Activated naive CD4-positive, alpha-beta T cell treated with anti-CD3 and anti-CD28 coated beads, Interleukin-2, amount 50 U/mL, for 24 hours (primary cell): ENCODE data around the gene MAPK12.

ENCODE experiments used
- H3K27ac Mint-ChIP-seq: one replicate; pipeline ENCODE4 v1.8.0; 2021; ENCODE audit warnings: mild to moderate bottlenecking, mixed read lengths
- H3K27me3 Mint-ChIP-seq: one replicate; pipeline ENCODE4 v1.8.0; 2021; ENCODE audit warnings: mixed read lengths
- H3K36me3 Mint-ChIP-seq: one replicate; pipeline ENCODE4 v1.8.0; 2021; ENCODE audit warnings: mixed read lengths
- H3K4me1 Mint-ChIP-seq: one replicate; pipeline ENCODE4 v1.8.0; 2021; ENCODE audit warnings: mixed read lengths
- H3K4me3 Mint-ChIP-seq: one replicate; pipeline ENCODE4 v1.8.0; 2021; ENCODE audit warnings: mild to moderate bottlenecking, mixed read lengths
- H3K9me3 Mint-ChIP-seq: one replicate; pipeline ENCODE4 v1.8.0; 2021; ENCODE audit warnings: mixed read lengths

Gene MAPK12

DNA sequence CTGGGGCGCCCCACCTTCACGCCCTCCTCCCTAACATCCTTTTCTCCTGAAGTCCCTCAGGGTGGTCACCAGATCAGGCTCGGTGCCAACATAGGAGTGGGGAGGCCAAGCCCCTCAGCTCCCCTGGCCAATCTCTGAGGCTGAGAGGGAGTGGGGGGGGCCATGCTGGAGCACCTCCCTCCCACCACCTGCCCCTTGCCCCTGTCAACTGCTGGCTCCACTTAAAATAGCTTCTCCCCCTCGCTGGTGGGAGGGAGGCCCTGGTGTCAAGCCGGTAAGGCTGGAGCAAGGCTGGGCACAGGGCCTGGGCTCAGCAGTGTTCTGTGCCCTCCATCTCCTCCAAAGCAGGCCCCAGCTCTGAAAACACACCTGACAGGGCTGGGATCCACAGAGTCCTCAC is 41.1 kb upstream of the MAPK12 start:
- Mint-ChIP-seq H3K27ac (no peak overlapping the region), H3K36me3 (no peaks in the 10 kb centered on the region), H3K27me3 (peaks cover 5% of the 10 kb centered on the region), H3K9me3 (no peaks in the 10 kb centered on the region), H3K4me1 (peaks cover 6% of the 10 kb centered on the region), H3K4me3 (no peak overlapping the region)

- Mint-ChIP-seq H3K27ac (no peak overlapping the region), H3K36me3 (no peaks in the 10 kb centered on the region), H3K4me3 (no peak overlapping the region), H3K9me3 (no peaks in the 10 kb centered on the region), H3K4me1 (peaks cover 6% of the 10 kb centered on the region), H3K27me3 (peaks cover 5% of the 10 kb centered on the region)
Measured at GRCh38 chr22:50302041-50302541, 40.6 kb upstream of the MAPK12 start.

DNA sequence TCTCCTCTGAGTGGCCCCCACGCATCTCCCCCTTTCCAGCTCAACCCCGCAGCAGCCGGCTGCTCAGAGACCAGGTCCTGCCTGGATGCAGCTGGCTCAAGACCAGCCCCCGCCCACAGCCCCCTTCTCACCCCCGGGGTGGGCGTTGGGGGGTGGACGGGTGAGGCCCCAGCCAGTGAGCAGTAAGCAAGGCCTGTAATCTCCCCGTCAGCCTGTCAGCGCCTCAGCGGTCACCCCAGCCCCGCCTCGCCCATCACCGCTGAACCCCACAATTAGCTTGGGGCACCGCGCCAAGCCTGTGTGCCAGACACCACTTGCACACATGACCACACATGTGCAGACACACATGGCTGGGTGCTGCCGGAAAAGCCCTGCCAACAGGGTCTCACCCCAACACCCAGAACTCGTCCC is 40.1 kb upstream of the MAPK12 start:
- Mint-ChIP-seq H3K27ac (no peak overlapping the region), H3K9me3 (no peaks in the 10 kb centered on the region), H3K4me3 (no peak overlapping the region), H3K36me3 (no peaks in the 10 kb centered on the region), H3K27me3 (peaks cover 5% of the 10 kb centered on the region), H3K4me1 (peaks cover 6% of the 10 kb centered on the region)

GRCh38 chr22:50300620-50301257 is 39.3 kb upstream of the MAPK12 start:
- Mint-ChIP-seq H3K36me3 (no peaks in the 10 kb centered on the region), H3K27me3 (peaks cover 2% of the 10 kb centered on the region), H3K4me1 (no peaks in the 10 kb centered on the region), H3K9me3 (no peaks in the 10 kb centered on the region), H3K4me3 (no peak overlapping the region), H3K27ac (no peak overlapping the region)

- no peaks in the 10 kb centered on the region for H3K4me1 Mint-ChIP-seq
- no peaks in the 10 kb centered on the region for H3K9me3 Mint-ChIP-seq
- H3K27me3 Mint-ChIP-seq = peaks cover 3% of the 10 kb centered on the region
- H3K27ac Mint-ChIP-seq = no peak overlapping the region
- no peaks in the 10 kb centered on the region for H3K36me3 Mint-ChIP-seq
- no peak overlapping the region for H3K4me3 Mint-ChIP-seq
Measured at GRCh38 chr22:50299785-50300619, 38.5 kb upstream of the MAPK12 start.

GRCh38 chr22:50298937-50299784 is 37.7 kb upstream of the MAPK12 start:
- H3K36me3 Mint-ChIP-seq = no peaks in the 10 kb centered on the region
- peaks cover 2% of the 10 kb centered on the region for H3K27me3 Mint-ChIP-seq
- H3K27ac Mint-ChIP-seq = no peak overlapping the region
- H3K4me1 Mint-ChIP-seq = no peaks in the 10 kb centered on the region
- no peaks in the 10 kb centered on the region for H3K9me3 Mint-ChIP-seq
- H3K4me3 Mint-ChIP-seq = no peak overlapping the region

- H3K27ac Mint-ChIP-seq = no peak overlapping the region
- peaks cover 1% of the 10 kb centered on the region for H3K27me3 Mint-ChIP-seq
- no peaks in the 10 kb centered on the region for H3K36me3 Mint-ChIP-seq
- H3K4me1 Mint-ChIP-seq = no peaks in the 10 kb centered on the region
- H3K9me3 Mint-ChIP-seq = no peaks in the 10 kb centered on the region
- no peak overlapping the region for H3K4me3 Mint-ChIP-seq
Measured at GRCh38 chr22:50298266-50298637, 36.8 kb upstream of the MAPK12 start.

- no peaks in the 10 kb centered on the region for H3K9me3 Mint-ChIP-seq
- no peak overlapping the region for H3K4me3 Mint-ChIP-seq
- H3K27ac Mint-ChIP-seq = peak overlapping the region; percentile 47
- H3K27me3 Mint-ChIP-seq = peaks cover 5% of the 10 kb centered on the region
- no peaks in the 10 kb centered on the region for H3K36me3 Mint-ChIP-seq
- peaks cover 3% of the 10 kb centered on the region for H3K4me1 Mint-ChIP-seq
Measured at GRCh38 chr22:50297510-50298265, 36.2 kb upstream of the MAPK12 start.

- Mint-ChIP-seq H3K4me1 (peaks cover 6% of the 10 kb centered on the region), H3K27me3 (peaks cover 10% of the 10 kb centered on the region), H3K36me3 (no peaks in the 10 kb centered on the region), H3K27ac (no peak overlapping the region), H3K4me3 (no peak overlapping the region), H3K9me3 (no peaks in the 10 kb centered on the region)
Measured at GRCh38 chr22:50296658-50297490, 35.4 kb upstream of the MAPK12 start.

DNA sequence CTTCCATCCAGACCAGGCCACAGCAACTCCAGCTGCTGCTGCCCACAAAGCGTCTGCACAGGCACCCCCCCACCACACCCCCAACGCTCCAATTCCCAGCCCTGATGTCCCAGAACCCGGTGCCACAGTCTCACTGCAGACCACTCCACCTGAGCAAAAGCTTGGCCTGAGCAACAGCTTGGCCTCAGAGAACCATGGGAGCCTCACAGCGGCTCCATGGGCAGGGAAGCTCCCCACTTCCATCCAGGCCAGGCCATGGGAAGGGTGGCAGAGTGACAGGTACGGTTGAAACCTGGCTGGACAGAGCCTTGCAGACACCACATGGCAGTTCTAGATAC is 32.8 kb upstream of the MAPK12 start:
- Mint-ChIP-seq H3K27me3 (peaks cover 14% of the 10 kb centered on the region), H3K4me3 (no peak overlapping the region), H3K4me1 (peaks cover 6% of the 10 kb centered on the region), H3K9me3 (no peaks in the 10 kb centered on the region), H3K27ac (no peak overlapping the region), H3K36me3 (no peaks in the 10 kb centered on the region)

GRCh38 chr22:50293441-50294318 is 32.2 kb upstream of the MAPK12 start:
- Mint-ChIP-seq H3K27ac (no peak overlapping the region), H3K36me3 (no peaks in the 10 kb centered on the region), H3K4me3 (no peak overlapping the region), H3K4me1 (peaks cover 6% of the 10 kb centered on the region), H3K9me3 (no peaks in the 10 kb centered on the region), H3K27me3 (peaks cover 14% of the 10 kb centered on the region)

- no peak overlapping the region for H3K27ac Mint-ChIP-seq
- peaks cover 6% of the 10 kb centered on the region for H3K4me1 Mint-ChIP-seq
- H3K4me3 Mint-ChIP-seq = peak overlapping the region; percentile 39
- no peaks in the 10 kb centered on the region for H3K36me3 Mint-ChIP-seq
- H3K27me3 Mint-ChIP-seq = peaks cover 14% of the 10 kb centered on the region
- no peaks in the 10 kb centered on the region for H3K9me3 Mint-ChIP-seq
Measured at GRCh38 chr22:50292643-50293440, 31.4 kb upstream of the MAPK12 start.

- no peaks in the 10 kb centered on the region for H3K9me3 Mint-ChIP-seq
- H3K4me3 Mint-ChIP-seq = no peak overlapping the region
- peaks cover 12% of the 10 kb centered on the region for H3K27me3 Mint-ChIP-seq
- no peaks in the 10 kb centered on the region for H3K36me3 Mint-ChIP-seq
- H3K4me1 Mint-ChIP-seq = peaks cover 6% of the 10 kb centered on the region
- no peak overlapping the region for H3K27ac Mint-ChIP-seq
Measured at GRCh38 chr22:50289942-50290630, 28.6 kb upstream of the MAPK12 start.
